OCI-LY3 (cell line): Measurements from ENCODE around the gene PEAK1.

Source experiments
- CTCF ChIP-seq: fragments of 200-600, 300-600 bp; sonication (generic); IDR thresholded peaks from 2 replicates; pipeline ENCODE4 v1.5.1; 2014; ENCODE audit warnings: antibody characterized with exemption, low read length, low read depth
- EZH2phosphoT487 ChIP-seq: fragments of 200-600 bp; shearing (Covaris generic); IDR thresholded peaks from 2 replicates; pipeline ENCODE4 v1.6.1; 2018; ENCODE audit warnings: antibody characterized with exemption, mixed run types, low read depth

GRCh38 chr15:77144026-77144425, 275.9 kb downstream of the PEAK1 start:
- TF ChIP-seq EZH2phosphoT487, result no peak
- TF ChIP-seq CTCF, result no peak
